RWPE2 (cell line): ENCODE data around the gene STXBP4.

Experiments used
- ATAC-seq: fragments of 200-7000 bp; cut with Tn5 transposase; 3 replicates; pipeline ENCODE4 v1.9.1; 2021; ENCODE audit warnings: low read depth
- DNase-seq: peaks from one replicate; pipeline ENCODE4 v3.0.0-alpha.2; 2020; ENCODE audit warnings: low spot score
- H3K27ac ChIP-seq: fragments of 450-650 bp; 2 replicates; pipeline ENCODE4 v1.5.1; 2017; ENCODE audit warnings: mild to moderate bottlenecking; ENCODE audit not compliant: poor library complexity, severe bottlenecking
- H3K27me3 ChIP-seq: fragments of 250-450 bp; sonication (Bioruptor Pico); 2 replicates; pipeline ENCODE4 v1.5.1; 2021; ENCODE audit warnings: mild to moderate bottlenecking, moderate library complexity; ENCODE audit not compliant: insufficient read depth, poor library complexity, severe bottlenecking
- H3K36me3 ChIP-seq: fragments of 250-450 bp; sonication (Bioruptor Pico); 2 replicates; pipeline ENCODE4 v1.5.1; 2020; ENCODE audit warnings: low read depth, mild to moderate bottlenecking, moderate library complexity
- H3K4me1 ChIP-seq: fragments of 250-450 bp; sonication (Bioruptor Pico); 2 replicates; pipeline ENCODE4 v1.5.1; 2021; ENCODE audit warnings: mild to moderate bottlenecking, moderate library complexity; ENCODE audit not compliant: insufficient read depth, poor library complexity, severe bottlenecking
- H3K4me3 ChIP-seq: fragments of 250-450 bp; sonication (Bioruptor Pico); 2 replicates; pipeline ENCODE4 v1.5.1; 2021; ENCODE audit warnings: mild to moderate bottlenecking, moderate library complexity; ENCODE audit not compliant: severe bottlenecking
- H3K9me3 ChIP-seq: fragments of 250-450 bp; sonication (Bioruptor Pico); 2 replicates; pipeline ENCODE4 v1.5.1; 2021; ENCODE audit warnings: mild to moderate bottlenecking, moderate library complexity; ENCODE audit not compliant: severe bottlenecking
- TF ChIP-seq, protein P1 (sequence below): fragments of 450-650 bp; IDR thresholded peaks from one replicate; pipeline ENCODE4 v1.5.1; 2017; ENCODE audit warnings: mild to moderate bottlenecking, moderate library complexity; ENCODE audit not compliant: poor library complexity, severe bottlenecking

Gene STXBP4

DNA sequence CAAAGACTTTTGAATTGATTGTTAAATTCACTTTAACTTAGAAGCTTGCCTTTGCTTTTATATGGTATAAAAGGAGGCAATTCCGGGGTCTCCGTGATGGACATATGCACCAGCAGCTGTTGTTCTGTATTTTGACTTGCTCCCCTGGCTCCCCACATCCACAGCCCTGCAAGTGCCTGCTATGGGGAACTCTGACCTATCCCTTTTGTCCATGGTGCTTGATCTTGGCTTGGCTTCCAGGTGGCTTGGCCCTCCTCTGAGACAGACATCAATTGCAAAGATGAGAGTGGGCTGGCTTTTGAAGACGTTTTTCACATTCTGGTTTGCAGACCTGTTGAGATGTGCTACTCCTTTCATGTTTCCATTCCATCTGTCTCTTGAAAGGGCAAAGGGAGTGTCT is 41.0 kb upstream of the STXBP4 start:
- no peak overlapping the region for H3K4me3 ChIP-seq
- no peak overlapping the region for H3K27ac ChIP-seq
- H3K4me1 ChIP-seq = no peaks in the 10 kb centered on the region
- peaks cover 84% of the 10 kb centered on the region for H3K36me3 ChIP-seq
- ATAC-seq (no peak), DNase-seq (no peak)
- H3K9me3 ChIP-seq = no peaks in the 10 kb centered on the region
- TF ChIP-seq, protein P1, sequence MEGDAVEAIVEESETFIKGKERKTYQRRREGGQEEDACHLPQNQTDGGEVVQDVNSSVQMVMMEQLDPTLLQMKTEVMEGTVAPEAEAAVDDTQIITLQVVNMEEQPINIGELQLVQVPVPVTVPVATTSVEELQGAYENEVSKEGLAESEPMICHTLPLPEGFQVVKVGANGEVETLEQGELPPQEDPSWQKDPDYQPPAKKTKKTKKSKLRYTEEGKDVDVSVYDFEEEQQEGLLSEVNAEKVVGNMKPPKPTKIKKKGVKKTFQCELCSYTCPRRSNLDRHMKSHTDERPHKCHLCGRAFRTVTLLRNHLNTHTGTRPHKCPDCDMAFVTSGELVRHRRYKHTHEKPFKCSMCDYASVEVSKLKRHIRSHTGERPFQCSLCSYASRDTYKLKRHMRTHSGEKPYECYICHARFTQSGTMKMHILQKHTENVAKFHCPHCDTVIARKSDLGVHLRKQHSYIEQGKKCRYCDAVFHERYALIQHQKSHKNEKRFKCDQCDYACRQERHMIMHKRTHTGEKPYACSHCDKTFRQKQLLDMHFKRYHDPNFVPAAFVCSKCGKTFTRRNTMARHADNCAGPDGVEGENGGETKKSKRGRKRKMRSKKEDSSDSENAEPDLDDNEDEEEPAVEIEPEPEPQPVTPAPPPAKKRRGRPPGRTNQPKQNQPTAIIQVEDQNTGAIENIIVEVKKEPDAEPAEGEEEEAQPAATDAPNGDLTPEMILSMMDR = no peak
- no peaks in the 10 kb centered on the region for H3K27me3 ChIP-seq

GRCh38 chr17:54932711-54933110 is 35.9 kb upstream of the STXBP4 start:
- TF ChIP-seq, protein P1 = no peak
- ATAC-seq = no peak
- H3K27me3 ChIP-seq = no peaks in the 10 kb centered on the region
- no peak for DNase-seq
- H3K9me3 ChIP-seq = no peaks in the 10 kb centered on the region
- H3K4me3 ChIP-seq = no peak overlapping the region
- H3K4me1 ChIP-seq = no peaks in the 10 kb centered on the region
- no peak overlapping the region for H3K27ac ChIP-seq
- peaks cover 96% of the 10 kb centered on the region for H3K36me3 ChIP-seq

- H3K9me3 ChIP-seq = no peaks in the 10 kb centered on the region
- H3K27ac ChIP-seq = no peak overlapping the region
- no peaks in the 10 kb centered on the region for H3K4me1 ChIP-seq
- ATAC-seq (no peak), DNase-seq (no peak)
- H3K4me3 ChIP-seq = no peak overlapping the region
- H3K36me3 ChIP-seq = peaks cover 95% of the 10 kb centered on the region
- no peaks in the 10 kb centered on the region for H3K27me3 ChIP-seq
- TF ChIP-seq, protein P1 = no peak
These were observed 34.6 kb upstream of the STXBP4 start for GRCh38 chr17:54933921-54934320.

DNA sequence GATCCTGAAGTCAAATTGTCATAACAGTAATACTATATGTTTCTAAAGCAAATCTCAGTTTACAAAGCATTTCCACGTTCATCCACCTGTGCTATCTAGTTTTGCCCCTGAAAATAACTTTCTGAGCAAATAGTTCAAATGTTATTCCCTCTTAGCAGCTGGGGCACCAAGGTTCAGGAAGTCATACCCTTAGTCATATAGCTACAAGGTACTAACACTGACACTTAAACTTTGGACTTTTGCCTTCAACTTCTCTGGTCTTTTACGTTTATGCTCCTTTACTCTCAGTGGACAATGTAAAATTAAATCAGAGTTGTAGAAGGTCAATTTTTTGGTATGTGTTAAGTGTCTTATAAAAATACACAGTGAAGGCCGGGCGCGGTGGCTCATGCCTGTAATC is 33.1 kb upstream of the STXBP4 start:
- TF ChIP-seq, protein P1 = no peak

DNA sequence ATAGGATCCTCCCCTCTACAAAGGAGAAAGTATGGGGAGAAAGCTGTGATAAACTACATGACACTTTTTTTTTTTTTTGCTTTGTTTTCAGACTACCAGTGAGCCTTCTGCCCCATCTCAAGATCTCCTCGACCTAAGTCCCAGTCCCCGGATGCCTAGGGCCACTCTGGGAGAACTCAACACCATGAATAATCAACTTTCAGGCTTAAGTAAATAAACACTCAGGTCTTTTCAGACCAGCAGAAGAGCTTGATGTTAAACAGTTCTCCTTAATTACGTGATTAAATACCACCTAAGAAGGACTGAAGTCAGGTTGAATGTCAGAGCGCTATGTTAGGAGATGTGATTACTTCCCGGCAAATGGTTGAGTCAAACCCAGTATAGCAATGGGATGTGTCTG is 31.5 kb upstream of the STXBP4 start:
- ATAC-seq (no peak), DNase-seq (no peak)
- H3K27ac ChIP-seq = no peak overlapping the region
- H3K4me1 ChIP-seq = no peaks in the 10 kb centered on the region
- no peaks in the 10 kb centered on the region for H3K27me3 ChIP-seq
- no peaks in the 10 kb centered on the region for H3K9me3 ChIP-seq
- TF ChIP-seq, protein P1 = no peak
- peaks cover 95% of the 10 kb centered on the region for H3K36me3 ChIP-seq
- no peak overlapping the region for H3K4me3 ChIP-seq

More for the DNA sequence above, 33.1 kb upstream of the STXBP4 start:
- Histone ChIP-seq H3K4me1 (no peaks in the 10 kb centered on the region), H3K36me3 (peaks cover 95% of the 10 kb centered on the region), H3K9me3 (no peaks in the 10 kb centered on the region), H3K27ac (no peak overlapping the region), H3K4me3 (no peak overlapping the region), H3K27me3 (no peaks in the 10 kb centered on the region)
- ATAC-seq = no peak
- DNase-seq = no peak
